HEK293T (cell line): ENCODE measurements around the gene NR2C1.

ENCODE experiments used
- ARNT ChIP-seq: fragments of 450-650 bp; IDR thresholded peaks from 2 replicates; pipeline ENCODE4 v1.6.1; 2017; ENCODE audit warnings: mild to moderate bottlenecking
- BHLHE40 ChIP-seq: fragments of 450-650 bp; IDR thresholded peaks from 2 replicates; pipeline ENCODE4 v1.6.1; 2016; ENCODE audit warnings: mild to moderate bottlenecking, moderate library complexity, borderline replicate concordance
- CTBP1 ChIP-seq: fragments of 450-650 bp; IDR thresholded peaks from 2 replicates; pipeline ENCODE4 v1.6.1; 2016; ENCODE audit warnings: borderline replicate concordance
- ELF4 ChIP-seq: fragments of 450-650 bp; IDR thresholded peaks from 2 replicates; pipeline ENCODE4 v1.6.1; 2017; ENCODE audit warnings: antibody characterized with exemption
- FOXA1 ChIP-seq: fragments of 450-650 bp; IDR thresholded peaks from 2 replicates; pipeline ENCODE4 v1.6.1; 2016; ENCODE audit warnings: mild to moderate bottlenecking
- FOXK2 ChIP-seq: fragments of 450-650 bp; IDR thresholded peaks from 2 replicates; pipeline ENCODE4 v1.6.1; 2016; ENCODE audit warnings: mild to moderate bottlenecking
- FOXM1 ChIP-seq: fragments of 450-650 bp; IDR thresholded peaks from 2 replicates; pipeline ENCODE4 v1.6.1; 2017; ENCODE audit warnings: mild to moderate bottlenecking, borderline replicate concordance
- NFRKB ChIP-seq: fragments of 450-650 bp; IDR thresholded peaks from 2 replicates; pipeline ENCODE4 v1.6.1; 2016; ENCODE audit warnings: mild to moderate bottlenecking, moderate library complexity
- SUZ12 ChIP-seq: fragments of 450-650 bp; IDR thresholded peaks from 2 replicates; pipeline ENCODE4 v1.6.1; 2016; ENCODE audit warnings: mild to moderate bottlenecking
- ZNF384 ChIP-seq: fragments of 450-650 bp; IDR thresholded peaks from 2 replicates; pipeline ENCODE4 v1.6.1; 2016

DNA sequence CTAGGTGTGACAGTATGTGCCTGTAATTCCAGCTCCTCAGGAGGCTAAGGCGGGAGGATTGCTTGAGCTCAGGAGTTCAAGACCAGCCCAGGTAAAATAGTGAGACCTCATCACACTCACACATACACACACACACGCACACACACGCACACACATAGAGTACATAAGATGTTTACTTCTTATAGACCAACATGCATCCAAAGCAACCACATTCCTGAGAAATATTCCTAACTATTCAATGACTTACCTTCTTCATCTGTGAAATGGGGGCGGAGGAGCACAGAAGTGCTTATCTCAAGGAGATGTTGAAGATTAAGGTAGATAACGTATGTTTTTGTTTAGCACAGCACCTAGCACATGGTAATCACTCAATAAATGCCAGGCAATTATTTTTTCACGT is 76.4 kb downstream of the NR2C1 start:
- TF ChIP-seq NFRKB (no peak), SUZ12 (no peak), BHLHE40 (no peak), ZNF384 (no peak), FOXK2 (no peak), ELF4 (no peak), ARNT (no peak), CTBP1 (no peak), FOXA1 (no peak), FOXM1 (no peak)
